Measurements from ENCODE around the gene ATXN1. TPM values are rescaled to one million over a fixed set of nuclear protein-coding genes. Genes with fewer than 3 reads are reported as not detected.

ATXN1 gene
- total RNA-seq, 4 donors from 2014 or later = 16.3 to 52.2 (median 25.7) TPM

DNA sequence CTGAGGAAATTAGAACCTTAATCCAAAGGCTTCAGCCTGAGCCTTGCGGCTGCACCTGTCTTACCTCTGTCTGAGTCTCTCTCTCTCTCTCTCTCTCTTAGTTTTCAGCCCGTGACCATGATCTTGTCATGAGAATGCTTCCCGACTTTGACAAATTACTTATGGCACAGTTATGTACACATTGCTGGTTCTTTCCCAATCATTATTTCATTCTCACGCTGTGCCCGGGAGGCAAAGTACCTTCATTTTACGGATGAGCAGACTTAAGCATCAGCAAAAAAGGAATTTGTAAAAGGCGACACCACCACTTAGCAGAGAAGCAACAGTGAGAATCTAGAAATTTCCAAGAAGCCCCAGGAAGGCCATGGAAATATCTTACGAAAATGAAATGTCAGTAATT, 468.3 kb downstream of the ATXN1 start:
- intact Hi-C loops (cut with DNase I; ENCODE audit: low total_unique reads) = no loop called here
- H3K4me3 ChIP-seq (ENCODE audit: low read depth, poor library complexity, severe bottlenecking) = no peak overlapping the region

GRCh38 chr6:16292432-16292831, 468.8 kb downstream of the ATXN1 start:
- TF ChIP-seq CTCF (IDR thresholded peaks at IDR 0.05) (no peak), POLR2A (IDR thresholded peaks at IDR 0.05) (no peak)
- 75 to 85% methylated on average over 5 of the region's 5 CpGs for WGBS, 2 donors
- no peak for DNase-seq (ENCODE audit: low spot score in 2 of 2)
- H3K4me3 ChIP-seq (ENCODE audit: low read depth, poor library complexity, severe bottlenecking) = no peak overlapping the region
- intact Hi-C loops (cut with DNase I; ENCODE audit: low total_unique reads) = no loop called here

More for the DNA sequence above, 468.3 kb downstream of the ATXN1 start:
- 56 to 70% methylated on average over 8 of the region's 8 CpGs for WGBS, 2 donors
- TF ChIP-seq CTCF (IDR thresholded peaks at IDR 0.05) (no peak), POLR2A (IDR thresholded peaks at IDR 0.05) (no peak)
- DNase-seq (ENCODE audit: low spot score in 2 of 2) = no peak

- TF ChIP-seq POLR2A (IDR thresholded peaks at IDR 0.05) (no peak), CTCF (IDR thresholded peaks at IDR 0.05) (no peak)
- WGBS, 2 donors = 70 to 80% methylated on average over 6 of the region's 6 CpGs
- no peak overlapping the region for H3K4me3 ChIP-seq (ENCODE audit: low read depth, poor library complexity, severe bottlenecking)
- intact Hi-C loops (cut with DNase I; ENCODE audit: low total_unique reads) = no loop called here
- no peak for DNase-seq (ENCODE audit: low spot score in 2 of 2)
Measured at GRCh38 chr6:16291739-16292138, 469.5 kb downstream of the ATXN1 start.

GRCh38 chr6:16288163-16288562, 473.1 kb downstream of the ATXN1 start:
- TF ChIP-seq POLR2A (IDR thresholded peaks at IDR 0.05) = no peak
- no peak for TF ChIP-seq CTCF (IDR thresholded peaks at IDR 0.05)
- intact Hi-C loops (cut with DNase I; ENCODE audit: low total_unique reads) = no loop called here
- no peak for DNase-seq (ENCODE audit: low spot score in 2 of 2)
- H3K4me3 ChIP-seq (ENCODE audit: low read depth, poor library complexity, severe bottlenecking) = no peak overlapping the region
- WGBS, 2 donors = 95 to 96% methylated on average over 22 to 26 of the region's 26 CpGs

GRCh38 chr6:16286151-16286522, 475.1 kb downstream of the ATXN1 start:
- DNase-seq (ENCODE audit: low spot score in 2 of 2) = no peak
- no peak overlapping the region for H3K4me3 ChIP-seq (ENCODE audit: low read depth, poor library complexity, severe bottlenecking)
- 49 to 50% methylated on average over 15 of the region's 15 CpGs for WGBS, 2 donors
- intact Hi-C loops (cut with DNase I; ENCODE audit: low total_unique reads) = no loop called here
- TF ChIP-seq CTCF (IDR thresholded peaks at IDR 0.05) = no peak
- no peak for TF ChIP-seq POLR2A (IDR thresholded peaks at IDR 0.05)

DNA sequence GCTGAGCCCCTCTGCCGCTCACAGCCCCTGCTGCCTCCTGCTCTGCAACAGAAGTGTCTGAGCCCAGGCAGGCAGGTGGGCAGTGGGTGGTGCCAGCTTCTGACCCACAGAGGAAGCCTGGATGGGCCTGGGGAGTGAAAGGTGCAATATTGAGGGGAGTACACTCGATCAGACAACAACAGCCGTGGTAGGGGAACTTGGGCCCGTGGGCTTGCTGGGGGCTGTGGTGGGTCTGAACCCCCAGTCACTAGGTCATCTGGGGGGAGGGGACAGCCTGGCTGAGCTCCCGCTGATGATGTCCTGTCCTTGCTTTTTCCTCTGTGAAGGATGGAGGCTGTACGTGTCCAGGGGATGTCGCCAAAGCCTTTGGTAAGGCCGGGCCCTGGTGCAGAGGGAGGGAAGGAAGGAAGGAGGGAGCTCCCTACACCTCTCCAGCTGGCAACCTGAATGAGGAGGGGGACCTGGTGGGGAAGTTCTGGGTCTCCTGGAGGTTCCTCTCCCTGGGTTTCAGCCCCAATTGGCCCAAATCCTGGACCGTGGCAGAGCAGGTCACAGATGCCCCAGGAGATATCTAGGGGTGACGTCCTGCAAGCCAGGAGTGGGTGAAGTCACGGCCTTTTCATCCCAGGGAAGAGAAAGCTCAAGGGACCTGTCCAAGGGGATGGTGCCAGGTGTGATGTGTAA, 475.7 kb downstream of the ATXN1 start:
- DNase-seq (ENCODE audit: low spot score in 2 of 2) = no peak
- no peak overlapping the region for H3K4me3 ChIP-seq (ENCODE audit: low read depth, poor library complexity, severe bottlenecking)
- 85 to 92% methylated on average over 11 of the region's 11 CpGs for WGBS, 2 donors
- TF ChIP-seq CTCF (IDR thresholded peaks at IDR 0.05) = no peak
- no peak for TF ChIP-seq POLR2A (IDR thresholded peaks at IDR 0.05)
- intact Hi-C loops (cut with DNase I; ENCODE audit: low total_unique reads) = no loop called here

Measured in lower leg skin (tissue), 4 donors.